HG03159 (cell line): ENCODE measurements around the gene BST2.
"Not testable (repeated sequence)": the region's sequence is repeated elsewhere in the genome, so short reads cannot be mapped to it uniquely, and the experiment has no call there.

Experiments used
- ATAC-seq: cut with Tn5 transposase; IDR thresholded peaks from one replicate; pipeline ENCODE4 v1.9.1; 2021; ENCODE audit warnings: mild to moderate bottlenecking, moderate library complexity; ENCODE audit not compliant: unreplicated experiment

The BST2 gene

DNA sequence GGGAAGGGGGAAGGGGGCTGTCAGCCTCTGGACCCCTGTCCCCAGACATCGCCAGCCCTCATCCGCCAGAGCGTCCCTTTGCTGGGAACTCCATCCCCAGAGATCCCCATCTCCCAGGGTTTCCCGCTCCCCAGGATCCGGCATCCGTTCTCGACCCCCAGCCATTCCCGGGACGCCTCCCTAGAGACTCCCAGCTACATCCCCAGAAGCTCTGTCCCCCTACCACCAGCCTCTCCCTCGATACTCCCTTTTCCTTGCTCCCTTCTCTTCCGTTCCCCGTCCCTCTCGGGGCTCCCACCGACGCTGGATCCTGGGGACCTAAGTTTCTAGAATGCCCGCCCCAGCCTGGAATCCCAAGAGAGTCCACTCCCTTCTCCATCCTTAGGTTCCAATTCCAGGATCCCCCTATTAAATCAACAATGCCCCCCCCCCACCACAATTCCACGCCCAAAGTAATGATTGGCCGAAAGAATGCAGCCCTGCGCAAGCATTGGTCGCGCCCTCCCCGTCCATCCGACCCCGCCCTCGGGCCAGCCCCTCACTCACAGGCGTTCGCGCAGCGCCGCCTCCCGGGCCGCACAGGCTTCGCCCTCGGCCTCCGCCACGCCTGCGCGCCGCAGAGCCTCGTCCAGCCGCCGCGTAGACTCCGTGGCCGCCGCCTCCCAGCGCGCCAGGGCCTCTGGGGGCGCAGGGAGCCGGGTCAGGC, 14.6 kb downstream of the BST2 start:
- ATAC-seq = peak; percentile 86

DNA sequence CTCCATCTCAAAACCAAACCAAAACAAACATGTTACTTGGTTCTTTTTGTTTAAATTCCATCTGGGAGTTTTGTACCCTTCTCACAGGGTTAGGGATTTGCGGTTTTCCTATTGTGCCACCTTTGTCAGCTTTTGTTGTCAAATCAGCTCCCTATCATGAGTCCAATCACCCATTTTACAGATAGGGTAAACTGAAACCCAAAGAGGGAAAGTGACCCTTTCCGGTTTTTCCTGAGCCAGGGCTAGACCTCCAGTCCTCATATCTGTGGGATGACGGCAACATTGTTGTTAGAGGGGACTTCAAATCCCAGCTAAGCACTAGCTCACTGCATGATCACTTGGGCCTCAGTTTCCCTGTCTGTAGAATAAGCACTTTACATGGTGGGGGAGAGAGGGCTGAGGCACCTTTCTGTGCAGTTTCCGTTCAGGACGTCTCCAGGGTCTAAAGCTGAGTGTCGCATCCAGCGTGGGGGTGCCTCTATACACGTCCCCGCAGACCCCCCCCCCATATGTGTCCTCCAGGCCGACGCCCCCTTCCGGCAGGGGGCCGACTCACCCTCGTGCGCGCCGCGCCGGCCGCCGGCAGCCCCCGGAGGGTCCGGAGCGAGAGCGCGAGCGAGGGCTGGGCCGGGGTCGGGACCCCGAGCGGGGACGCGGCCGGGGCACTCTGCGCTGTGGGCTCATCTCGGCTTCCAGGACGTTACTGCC, 15.3 kb downstream of the BST2 start:
- no peak for ATAC-seq

DNA sequence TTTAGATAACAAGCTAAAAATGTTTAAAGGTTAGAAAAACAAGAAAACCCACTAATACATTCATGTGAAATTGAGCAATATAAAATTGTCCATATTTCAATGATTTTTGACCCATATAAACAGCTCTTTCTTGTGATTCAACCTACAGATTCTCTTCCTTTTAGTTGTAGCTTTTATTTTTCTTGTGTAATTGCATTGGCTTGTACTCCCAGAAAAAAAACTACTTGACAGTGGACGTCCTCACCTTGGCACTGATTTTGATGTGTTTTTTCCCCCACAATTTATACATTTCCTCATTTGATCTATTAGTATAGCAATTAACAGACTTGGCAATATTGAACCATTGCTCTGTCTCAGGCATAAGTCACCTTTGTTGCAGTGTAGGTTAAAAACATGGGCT, 16.1 kb downstream of the BST2 start:
- ATAC-seq = no peak

DNA sequence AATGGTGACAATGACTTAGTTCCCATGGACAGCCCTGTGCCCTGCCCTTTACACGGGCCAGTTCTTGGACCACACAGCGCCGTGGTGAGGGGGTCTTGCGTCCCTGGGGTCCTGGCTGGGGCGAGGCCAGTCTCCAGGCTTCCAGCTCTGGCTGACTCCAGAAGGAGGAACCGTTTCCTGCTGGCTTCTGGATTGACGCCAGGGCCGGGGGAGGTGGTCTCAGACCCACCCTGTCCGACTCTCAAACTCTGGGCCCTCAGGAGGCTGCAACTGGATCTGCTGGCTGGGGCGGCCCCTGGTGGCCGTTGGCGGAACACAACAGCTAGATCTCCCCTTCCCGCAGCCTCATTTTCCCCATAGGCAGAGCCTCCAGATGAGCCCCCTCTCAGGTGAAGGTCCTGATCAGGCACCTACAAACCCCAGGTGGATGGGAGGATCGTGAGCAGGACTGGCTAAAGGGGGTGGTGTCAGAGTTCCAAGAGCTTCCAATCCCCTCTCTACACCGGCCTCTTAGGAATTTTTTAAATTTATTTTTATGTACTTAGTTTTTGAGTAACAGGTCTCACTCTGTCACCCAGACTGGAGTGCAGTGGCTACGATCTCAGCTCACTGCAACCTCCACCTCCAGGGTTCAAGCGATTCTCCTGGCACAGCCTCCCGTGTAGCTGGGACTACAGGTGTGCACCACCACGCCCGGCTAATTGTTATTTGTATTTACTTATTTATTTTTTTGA, 19.4 kb downstream of the BST2 start:
- ATAC-seq = no peak

DNA sequence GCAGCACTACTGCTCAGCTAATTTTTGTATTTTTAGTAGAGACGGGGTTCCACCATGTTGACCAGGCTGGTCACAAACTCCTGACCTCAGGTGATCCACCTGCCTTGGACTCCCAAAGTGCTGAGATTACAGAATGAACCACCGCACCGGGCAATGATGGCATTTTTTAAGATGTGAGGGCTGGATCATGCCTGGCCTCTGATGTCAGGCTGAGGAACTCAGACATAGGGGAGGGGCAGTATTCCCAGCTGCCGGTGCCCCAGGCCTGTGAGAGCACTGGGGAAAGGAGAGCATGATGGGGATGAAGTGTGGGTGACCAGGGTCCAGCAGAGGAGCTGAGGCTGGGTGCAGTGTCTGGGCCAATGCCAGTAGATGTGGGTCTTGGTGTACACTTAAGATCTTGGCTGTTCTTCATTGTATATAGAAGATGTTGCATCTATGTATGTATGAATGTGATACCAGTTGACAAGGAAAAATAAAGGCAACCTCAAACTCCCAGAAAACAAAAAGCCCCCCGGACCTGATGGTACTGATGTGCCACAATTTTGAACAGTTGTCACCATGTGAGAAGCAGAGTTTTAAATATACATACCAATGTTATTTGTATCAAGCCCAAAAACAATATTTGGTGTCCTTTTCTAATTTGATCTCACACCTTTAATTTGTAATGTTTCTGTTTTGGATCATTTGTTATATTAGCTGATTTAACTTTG, 24.8 kb downstream of the BST2 start:
- ATAC-seq = no peak

DNA sequence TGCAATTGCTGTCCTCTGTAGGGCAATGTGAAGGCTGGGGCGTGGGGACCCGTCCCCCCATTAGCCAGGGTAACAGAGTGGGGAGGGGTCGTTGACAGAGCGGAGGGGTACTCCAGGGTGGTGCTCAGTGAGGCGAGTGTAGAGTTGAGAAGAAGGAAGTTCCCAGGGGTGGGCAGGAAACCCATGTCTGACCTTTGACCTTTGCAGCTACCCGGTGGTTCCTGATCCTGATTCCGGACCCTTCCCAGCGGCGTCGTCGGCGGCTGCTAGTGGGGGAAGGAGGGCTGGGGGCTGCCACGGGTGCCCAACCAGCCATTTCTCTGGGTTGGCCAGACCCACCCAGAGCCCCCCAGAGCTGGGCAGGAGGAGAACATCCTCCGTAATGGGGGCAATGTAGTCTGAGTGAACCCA, 26.2 kb downstream of the BST2 start:
- no peak for ATAC-seq

DNA sequence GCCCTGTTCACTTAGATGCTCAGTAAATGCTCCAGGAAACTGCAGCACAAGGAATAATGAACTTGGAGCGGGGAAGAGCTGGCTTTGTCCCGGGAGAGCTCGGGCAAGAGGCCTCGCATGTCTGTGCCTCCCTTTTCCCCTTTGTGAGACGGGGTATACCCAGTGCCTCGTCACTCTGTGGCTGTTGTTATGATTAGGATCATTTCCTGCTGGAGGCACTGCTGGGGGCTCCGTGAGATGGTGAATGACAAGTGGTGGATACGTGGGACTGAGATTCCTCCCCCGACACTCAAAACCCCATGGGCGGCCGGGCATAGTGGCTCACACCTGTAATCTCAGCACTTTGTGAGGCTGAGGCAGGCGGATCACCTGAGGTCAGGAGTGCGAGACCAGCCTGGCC, 27.2 kb downstream of the BST2 start:
- no peak for ATAC-seq

DNA sequence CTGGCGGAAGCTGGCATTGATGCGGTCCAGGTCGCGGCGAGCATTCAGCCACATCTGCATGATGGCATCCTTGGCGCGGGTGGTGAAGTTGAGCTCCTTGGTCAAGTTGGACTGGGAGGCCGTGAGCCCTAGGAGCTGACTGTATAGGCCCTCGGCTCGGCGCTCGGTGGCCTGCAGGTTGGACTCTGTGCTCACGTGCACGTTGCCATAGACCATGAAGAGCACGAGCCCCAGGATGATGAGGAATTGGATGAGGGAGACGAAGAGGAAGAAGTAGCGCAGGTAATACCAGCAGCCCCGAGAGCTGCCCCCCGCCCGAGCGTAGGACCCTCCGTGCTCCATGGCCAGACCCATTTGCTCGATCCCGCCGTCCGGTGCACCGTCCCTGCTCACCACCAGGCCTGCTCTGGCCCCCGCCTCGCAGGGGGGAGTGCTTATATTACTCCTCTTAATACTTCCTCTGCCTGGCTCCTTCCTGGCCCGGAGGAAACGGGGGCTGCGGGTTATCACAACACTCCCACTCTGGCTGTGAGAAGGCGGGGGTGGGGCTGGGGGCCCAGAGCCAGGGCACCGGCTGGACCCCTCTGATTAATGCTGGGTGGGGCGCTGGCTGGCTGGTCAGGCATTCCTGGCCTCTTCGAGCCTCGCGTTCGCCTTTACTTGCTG, 28.4 kb downstream of the BST2 start, which contains the start of gene PLVAP:
PLVAP (minus strand) TSS at position 408 of the 666 bp plus-strand sequence; CDS start at position 354, 54 bp downstream.
- ATAC-seq = no peak

DNA sequence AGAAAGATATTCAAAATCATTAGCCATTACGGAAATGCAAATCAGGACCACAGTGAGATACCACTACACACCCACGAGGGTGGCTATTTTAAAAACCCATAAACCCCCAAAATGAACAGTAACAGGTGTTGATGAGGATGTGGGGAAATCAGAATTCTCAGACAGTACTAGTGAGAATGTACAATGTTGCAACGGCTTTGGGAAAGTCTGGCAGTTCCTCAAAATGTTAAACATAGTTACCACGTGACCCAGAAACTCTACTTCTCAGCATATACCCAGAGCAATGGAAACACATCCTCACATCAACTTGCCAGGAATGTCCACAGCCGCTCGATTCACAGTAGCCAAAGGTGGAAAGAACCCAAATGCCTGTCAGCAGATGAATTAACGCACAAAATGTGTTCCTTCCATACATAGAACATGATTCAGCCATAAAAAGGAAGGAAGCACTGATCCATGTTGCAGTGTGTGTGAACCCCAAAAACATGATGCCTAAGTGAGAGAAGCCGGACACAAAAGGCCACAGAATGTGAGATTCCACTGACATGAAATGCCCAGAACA, 35.3 kb downstream of the BST2 start:
- ATAC-seq = no peak

DNA sequence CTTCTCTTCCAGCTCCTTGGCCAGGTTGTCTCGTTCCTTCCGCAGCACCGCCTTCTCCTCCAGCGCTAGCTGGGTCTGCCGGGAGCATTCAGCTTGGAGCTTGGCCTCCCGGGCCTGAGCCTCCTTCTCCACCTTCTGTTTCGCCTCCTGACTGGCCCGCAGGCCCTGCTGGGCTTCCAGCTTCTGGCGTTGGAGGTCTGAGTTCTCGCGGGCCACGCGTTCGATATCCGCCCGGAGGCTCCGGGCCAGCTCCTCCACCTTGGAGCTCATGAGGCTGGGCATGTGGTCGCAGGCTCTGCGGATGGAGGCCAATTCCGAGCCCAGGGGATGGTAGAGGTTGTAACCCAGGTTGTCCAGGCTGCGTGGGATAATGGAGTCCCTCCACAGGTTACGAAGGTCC, 40.1 kb downstream of the BST2 start:
- ATAC-seq = no peak

DNA sequence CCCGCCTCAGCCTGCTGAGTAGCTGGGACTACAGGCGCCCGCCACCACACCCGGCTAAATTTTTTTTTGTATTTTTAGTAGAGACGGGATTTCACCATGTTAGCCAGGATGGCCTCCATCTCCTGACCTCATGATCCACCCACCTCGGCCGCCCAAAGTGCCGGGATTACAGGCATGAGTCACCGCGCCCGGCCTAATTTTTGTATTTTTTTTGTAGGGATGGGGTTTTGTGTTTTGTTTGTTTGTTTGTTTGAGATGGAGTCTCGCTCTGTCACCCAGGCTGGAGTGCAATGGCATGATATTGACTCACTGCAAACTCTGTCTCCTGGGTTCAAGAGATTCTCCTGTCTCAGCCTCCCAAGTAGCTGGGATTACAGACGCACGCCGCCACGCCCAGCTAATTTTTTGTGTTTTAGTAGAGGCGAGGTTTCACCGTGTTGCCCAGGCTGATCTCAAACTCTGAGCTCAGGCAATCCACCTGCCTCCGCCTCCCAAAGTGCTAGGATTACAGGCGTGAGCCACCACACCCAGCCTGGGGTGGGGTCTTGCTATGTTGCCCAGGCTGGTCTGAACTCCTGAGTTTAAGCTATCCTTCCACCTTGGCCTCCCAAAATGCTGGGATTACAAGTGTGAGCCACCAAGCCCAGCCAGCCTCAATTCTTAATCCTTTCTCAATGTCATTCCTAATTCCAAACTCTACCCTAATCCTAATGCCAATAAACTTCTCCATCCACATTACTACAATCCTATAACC, 41.4 kb downstream of the BST2 start:
- not testable (repeated sequence) for ATAC-seq

DNA sequence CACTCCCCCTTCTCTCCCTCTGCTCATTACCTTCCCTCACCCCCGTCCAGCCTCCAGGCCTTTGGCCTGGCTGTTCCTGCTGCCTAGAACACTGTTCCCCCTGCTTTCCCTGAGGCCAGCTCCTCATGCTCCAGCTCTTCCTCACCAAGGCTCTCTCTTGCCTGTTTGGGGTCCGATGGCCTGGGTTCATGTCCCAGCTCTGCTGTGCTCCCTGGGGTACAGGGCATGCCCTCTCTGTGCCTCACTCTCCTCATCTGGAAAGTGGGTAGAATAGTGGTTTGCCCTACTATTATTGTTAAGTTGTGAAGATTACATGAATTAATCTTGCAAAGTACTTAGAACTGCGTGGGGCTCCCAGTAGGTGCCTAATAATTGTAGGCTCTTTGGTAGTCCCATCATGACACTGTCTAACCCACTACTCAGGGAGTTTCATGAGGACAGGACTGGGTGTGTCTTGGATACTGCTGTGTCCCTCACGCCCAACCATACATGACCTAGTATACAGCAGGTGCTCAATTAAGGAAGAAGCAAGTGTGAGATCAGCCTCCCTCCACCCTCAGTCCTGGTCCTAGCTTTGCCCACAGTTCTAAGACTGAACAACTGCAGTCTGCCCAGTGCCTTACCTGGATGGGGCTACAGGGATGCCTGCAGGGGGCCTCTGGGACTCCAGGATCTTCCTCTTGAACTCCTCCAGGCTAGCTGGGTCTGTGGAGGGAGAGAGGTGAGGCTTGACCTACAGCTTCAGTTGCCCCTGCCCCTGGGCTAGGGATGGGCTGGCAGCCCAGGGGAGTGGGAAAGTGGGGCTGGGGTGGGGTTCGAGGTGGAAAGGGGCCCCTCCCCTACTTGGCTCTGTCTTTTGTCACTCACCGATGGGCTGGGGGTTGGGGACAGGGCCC, 45.3 kb downstream of the BST2 start:
- ATAC-seq = no peak

DNA sequence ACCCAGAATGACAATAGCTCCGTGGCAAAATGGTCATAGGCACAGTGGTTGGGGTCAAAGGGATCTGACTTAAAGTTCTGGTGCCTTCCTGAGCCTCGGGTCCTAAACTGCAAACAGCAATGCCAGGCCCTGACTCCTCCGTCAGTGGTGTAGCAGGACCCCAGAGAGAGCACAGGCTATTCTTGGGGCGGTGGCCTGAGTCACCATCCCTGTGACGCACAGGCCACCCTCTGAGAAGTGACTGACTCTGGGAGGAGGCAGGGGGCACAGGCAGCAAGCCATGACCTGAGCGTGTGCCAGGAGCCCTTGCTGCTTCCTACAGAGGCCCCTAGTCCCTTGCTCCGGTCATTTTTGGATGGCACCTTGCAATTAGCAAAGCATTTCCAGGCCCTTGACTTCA, 47.0 kb downstream of the BST2 start:
- no peak for ATAC-seq

DNA sequence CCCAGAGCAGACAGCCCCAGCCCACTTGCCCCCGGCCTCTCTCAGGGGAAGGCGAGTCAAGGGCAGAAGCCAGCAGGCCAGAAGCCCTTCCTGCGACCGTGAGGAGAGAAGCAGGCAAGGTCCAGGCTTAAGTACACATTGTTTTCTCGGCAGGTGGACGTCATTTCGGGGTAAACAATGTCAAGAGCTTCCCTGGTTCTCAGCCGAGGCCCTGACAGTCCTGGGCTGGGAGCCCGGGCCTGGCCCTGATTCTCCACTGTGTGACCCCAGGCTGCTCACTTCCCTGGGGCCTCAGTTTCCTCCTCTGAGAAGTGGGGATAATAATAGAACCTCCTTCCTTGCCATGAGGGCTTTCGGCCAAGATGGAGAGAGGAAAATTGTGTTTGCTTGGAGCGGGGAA, 47.7 kb downstream of the BST2 start:
- ATAC-seq = no peak

DNA sequence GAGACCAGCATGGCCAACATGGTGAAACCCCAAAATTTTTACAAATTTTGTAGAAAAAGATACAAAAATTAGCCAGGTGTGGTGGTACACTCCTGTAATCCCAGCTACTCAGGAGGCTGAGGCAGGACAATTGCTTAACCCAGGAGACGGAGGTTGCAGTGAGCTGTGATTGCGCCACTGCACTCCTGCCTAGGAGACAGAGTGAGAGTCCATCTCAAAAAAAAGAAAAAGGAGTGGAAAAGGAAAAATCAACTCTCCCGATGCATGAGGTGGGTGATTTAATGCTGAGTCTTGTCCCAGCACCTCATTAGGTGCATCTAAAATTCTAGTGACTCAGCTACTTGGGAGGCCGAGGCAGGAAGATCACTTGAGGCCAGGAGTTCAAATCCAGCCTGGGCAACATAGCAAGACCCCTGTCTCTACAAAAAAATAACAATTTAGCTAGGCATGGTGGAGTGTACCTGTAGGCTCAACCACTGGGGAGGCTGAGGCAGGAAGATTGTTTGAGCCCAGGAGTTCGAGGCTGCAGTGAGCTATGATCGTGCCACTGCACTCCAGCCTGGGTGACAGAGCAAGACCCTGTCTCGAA, 48.3 kb downstream of the BST2 start:
- no peak for ATAC-seq

DNA sequence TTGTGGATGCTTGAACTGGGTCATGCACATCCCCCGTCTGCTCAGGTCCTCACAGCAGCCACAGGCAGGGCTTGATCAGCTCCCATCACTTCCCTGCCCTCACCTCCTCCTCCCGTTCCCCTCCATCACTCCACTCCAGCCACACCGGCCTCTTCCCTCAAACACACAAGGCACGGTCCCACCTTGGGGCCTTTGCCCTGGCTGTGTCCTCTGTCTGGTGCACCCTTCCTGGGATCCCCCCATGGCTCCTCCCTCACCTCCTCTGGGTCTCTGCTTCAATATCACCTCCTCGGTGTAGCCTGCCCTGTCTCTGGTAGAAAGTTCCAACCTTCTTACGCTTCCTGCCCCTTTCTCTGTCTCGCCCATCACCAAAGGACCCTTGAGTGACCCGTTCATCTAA, 52.0 kb downstream of the BST2 start:
- ATAC-seq = no peak
